Right hindlimb (tissue), 1 donor: Measurements from ENCODE around the gene NUDT7.

Experiments
- DNase-seq: peaks from one replicate; pipeline ENCODE4 v3.0.0-alpha.2; 2018

NUDT7 gene

DNA sequence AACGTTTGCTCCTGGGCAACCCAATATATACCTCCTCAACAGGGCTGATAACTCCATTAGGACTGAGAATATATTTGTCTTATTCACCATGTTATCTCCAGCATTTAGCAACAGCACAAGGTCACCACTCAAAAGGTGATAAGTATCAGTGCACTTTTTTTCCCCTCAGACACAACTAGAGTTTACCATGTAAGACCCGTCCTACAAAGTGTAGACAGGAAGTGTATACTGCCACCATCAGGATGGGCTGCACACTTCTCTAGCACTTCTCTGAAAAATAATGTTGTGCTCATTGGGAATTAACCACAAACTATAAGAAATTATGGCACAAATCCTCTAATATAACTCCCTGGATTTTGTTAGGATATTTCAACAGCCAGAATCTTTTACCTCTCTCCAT, 60.4 kb downstream of the NUDT7 start:
- no peak for DNase-seq

DNA sequence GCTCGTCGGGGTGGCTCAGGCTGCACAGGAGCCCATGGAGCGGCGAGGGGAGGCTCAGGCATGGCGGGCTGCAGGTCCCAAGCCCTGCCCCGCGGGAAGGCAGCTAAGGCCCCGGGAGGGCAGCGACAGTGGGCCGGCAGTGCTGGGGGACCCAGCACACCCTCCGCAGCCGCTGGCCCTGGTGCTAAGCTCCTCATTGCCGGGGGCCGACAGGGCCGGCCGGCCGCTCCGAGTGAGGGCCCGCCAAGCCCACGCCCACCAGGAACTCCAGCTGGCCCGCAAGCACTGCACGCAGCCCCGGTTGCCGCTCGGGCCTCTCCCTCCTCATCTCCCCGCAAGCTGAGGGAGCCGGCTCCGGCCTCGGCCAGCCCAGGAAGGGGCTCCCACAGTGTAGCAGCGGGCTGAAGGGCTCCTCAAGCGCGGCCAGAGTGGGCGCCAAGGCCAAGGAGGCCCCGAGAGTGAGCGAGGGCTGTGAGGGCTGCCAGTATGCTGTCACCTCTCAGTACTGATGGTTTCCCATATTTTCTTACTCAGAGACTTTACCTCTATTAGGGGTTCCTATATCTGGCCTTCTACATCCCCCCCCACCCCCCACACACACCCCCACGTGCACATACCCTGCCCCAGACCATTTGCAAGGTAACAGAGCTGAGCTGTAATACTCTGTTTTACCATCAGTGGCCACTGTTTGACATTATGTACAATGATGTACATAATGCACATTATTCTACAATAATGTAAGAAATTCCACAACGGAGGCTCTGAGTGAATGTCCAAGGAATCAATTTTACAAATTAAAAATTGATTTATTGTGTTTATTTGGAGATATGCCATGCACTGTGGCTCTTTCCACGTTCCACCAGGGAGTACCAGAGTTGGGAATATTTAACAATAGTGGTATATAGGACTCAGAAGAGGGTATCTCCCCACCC, 62.4 kb downstream of the NUDT7 start:
- no peak for DNase-seq

DNA sequence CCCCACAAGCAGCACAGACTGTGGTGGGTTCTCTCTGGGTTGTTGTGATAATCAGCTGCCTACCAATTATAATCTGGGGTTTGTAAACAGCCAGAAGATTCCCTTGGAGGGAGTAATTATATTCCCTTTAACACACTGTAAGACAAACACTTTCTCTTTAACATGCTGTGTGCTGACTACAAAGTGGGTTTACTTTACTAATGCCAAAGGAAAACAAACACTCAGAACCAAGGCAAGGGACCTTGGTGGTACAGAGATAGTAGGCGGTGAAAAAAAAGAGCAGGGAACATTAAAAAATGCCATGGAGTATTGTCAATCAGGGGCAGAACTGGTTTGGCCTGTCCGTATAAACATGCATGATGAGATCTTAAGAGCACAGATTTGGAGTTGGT, 63.1 kb downstream of the NUDT7 start:
- DNase-seq, result no peak

DNA sequence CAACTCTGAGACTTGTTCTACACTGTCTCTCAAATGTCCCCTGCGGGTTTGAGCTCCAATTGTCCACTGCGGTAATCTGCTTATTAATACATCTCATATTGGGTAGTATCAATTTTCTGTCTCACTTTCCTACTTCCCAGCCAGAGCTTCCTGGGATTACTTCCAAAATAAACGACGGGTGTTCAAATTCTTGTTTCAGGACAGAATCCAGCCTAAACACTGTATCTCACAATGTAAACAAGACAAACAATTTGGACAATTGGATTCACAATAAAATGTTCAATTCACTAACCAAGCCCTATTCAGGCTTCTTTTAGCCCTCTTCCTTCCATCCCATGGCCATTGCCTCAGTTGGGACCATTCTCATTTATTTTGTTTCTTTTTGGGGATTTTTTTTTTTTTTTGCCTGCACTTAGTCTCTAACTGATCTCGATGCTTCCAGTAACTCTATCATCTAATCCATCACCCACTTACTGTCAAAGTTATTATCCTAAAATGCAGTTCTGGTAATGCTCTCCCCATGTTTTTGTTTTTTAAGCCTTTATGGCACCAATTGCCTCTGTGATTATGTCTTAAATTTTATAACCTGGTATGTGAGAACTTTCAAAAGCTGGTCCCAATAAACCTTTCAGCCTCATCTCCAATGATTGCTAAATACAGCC, 64.0 kb downstream of the NUDT7 start:
- DNase-seq, result no peak

DNA sequence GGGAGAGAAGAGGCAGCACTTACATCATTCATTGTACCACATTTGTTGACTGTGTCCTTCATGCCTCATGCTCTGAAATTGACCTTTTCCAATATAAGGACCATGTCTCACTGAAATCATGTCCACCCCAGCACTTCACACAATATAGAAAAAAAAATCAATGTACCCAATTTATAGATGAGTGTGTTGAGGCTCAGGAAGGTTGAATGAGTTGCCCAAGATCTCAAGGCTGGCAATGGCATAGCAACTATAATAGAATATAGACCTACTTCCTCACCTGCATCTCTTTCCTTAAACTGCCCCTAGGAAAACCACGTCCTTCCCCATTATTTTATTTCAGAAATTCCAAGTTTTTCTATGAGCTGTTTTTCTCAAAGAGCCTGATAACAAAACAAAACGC, 65.1 kb downstream of the NUDT7 start:
- DNase-seq, result no peak

DNA sequence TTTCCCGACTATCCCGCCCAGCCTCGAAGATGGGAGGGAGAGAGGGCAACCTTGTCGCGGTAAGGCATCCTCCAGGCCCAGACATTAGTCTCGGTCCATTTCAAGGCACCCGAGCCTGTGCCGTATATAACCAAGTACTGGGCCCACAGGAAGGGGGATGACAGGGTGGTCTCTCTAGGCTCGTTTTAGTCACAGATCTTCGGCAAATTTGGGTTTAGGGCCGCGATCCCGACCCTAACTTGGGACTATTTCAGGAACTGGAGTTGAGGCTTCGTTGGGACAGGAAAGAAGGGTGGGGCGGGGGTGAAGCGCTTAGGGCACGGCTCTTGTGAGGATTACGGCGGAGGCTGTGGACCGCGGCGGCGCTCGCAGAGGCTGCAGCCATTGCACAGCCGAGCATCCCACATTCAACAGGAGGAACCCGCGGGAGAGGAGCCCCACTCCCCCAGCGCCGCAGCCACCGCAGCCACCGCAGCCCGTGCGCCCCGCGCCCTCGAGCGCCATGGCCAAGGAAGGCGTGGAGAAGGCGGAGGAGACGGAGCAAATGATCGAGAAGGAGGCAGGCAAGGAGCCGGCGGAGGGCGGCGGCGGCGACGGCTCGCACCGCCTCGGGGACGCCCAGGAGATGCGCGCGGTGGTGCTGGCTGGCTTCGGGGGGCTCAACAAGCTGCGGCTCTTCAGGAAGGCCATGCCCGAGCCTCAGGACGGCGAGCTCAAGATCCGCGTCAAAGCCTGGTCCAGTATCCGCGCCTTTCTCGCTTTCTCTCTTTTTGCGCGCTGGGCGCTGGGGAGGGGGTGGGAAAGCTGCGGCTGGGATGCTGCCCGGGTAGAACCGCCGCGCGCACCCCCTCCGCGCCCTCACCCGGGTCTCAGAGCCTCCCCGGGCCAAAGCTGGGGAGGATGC, 66.1 kb downstream of the NUDT7 start, which contains the start of gene VAT1L:
Gene VAT1L, plus strand, starts transcription at position 384 of the 904 bp plus-strand sequence. Its CDS starts 119 bp downstream, at position 503.
- peak; percentile 62 for DNase-seq

DNA sequence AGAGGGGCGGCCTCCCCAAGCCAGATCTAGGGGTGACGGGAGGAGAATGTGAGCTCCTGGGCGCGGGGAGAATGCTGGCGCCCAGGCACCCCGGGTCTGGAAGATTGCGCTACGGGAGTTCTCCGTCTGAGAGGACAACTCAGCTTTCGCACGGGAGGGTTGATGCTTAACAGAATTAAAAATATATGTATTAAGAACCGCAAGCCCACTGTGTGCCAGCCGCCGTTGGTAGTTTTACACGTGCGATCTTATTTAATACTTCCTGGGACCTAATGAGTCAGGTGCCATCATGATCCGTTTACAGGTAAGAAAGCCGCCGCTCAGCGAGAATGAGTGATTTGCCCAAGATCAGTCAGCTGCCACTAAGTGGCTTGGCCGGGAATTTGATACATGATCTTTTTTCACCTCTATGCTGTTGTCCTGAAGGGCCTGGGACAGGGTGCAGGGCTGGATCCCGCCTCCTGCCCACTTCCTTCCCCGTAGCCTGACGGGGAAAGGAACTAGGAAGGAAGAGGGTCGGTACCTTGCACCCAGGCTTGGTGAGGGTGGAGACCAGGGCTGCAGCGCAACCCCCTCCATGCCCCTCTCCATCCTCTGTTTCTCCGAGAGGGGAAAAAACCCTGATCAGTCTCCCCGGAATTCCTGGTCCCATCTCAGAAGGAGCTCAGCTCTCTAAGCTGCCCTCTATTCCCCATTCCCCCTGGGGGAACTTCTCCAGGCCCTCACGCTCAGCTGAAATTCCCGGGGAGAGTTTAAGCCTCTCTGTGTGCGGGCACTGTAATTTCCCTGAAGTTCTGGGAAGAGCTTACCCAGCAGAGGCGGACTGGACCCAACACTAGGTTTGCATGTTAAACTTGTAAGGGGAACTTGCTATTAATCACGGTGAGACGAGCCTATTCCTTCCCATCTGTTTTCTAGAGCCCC, 67.0 kb downstream of the NUDT7 start:
- DNase-seq, result no peak

DNA sequence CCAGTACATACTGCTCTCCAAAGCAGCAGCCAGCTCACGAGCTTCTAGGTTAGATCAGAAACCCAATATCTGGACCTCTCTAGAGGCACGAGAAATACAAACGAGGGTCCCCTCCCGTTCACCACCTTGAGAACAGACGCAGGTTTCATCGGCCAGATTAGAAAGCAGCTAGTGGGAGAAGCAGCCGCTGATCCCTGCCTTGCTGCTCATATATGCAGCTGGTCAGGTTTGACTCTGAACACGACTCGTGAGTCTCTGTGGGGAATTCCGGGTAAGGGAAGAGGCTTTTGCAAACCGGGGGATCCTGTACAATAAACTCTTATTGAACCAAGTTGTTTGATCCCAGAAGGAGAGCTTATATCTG, 67.7 kb downstream of the NUDT7 start:
- no peak for DNase-seq

DNA sequence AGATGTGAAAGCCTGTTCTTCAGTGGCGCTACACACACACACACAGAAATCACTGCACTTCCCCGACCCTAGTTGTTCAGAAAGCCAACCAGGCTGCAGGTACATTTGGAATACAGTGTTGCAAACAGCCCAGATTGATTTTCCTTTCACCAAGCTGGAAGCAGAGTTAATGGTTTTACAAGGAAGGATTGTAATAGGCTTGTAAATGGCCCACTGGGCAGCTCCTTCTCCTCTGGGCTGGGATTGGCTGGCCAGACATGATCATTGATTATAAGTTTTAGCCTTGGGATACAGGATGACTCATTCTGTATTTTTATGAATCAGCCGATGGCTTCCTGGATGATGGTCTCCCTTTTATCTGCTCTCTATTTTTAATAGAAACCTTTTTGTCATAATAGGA, 68.6 kb downstream of the NUDT7 start:
- DNase-seq, result no peak
